Measurements from ENCODE around the gene IL9. TPM values are rescaled to one million over a fixed set of nuclear protein-coding genes. Genes with fewer than 3 reads are reported as not detected.

IL9 gene
- total and polyA plus RNA-seq, 10 of the 15 experiments (the other 5 are each of a cell fraction or from before 2014, with no cell fraction given), result not detected

- Histone ChIP-seq H3K36me3 (ENCODE audit: control insufficient read depth in 2 of 2, insufficient read depth in 2 of 2, low read length in 1 of 2) (no peaks in the 10 kb centered on the region), H3K9me3 (replicated peaks; ENCODE audit: control insufficient read depth, insufficient read depth, low read length) (no peaks in the 10 kb centered on the region), H3K27me3 (replicated peaks in 1 of 2; ENCODE audit: control insufficient read depth in 2 of 2, insufficient read depth in 2 of 2, low read length in 1 of 2) (peaks cover 0 to 1% of the 10 kb centered on the region in 2 experiments; a peak in 2 of 4 replicates), H3K27ac (ENCODE audit: control insufficient read depth, insufficient read depth) (no peak overlapping the region), H3K79me2 (ENCODE audit: control insufficient read depth, insufficient read depth, low read length) (no peaks in the 10 kb centered on the region), H3K4me3 (no peak overlapping the region), H3K9ac (ENCODE audit: control insufficient read depth, insufficient read depth, low read length) (no peak overlapping the region), H3K4me1 (ENCODE audit: control insufficient read depth, insufficient read depth, low read length) (no peaks in the 10 kb centered on the region), H4K20me1 (ENCODE audit: control insufficient read depth, insufficient read depth) (no peaks in the 10 kb centered on the region), H2AFZ (ENCODE audit: control insufficient read depth, low read depth, low read length) (no peak overlapping the region), H3K4me2 (ENCODE audit: control insufficient read depth, insufficient read depth) (no peak overlapping the region)
- RAD21 ChIA-PET (ENCODE audit: unreplicated experiment), result no interaction called here
- SMC1A ChIA-PET (ENCODE audit: uncharacterized antibody, unreplicated experiment), result no interaction called here
- no TSS peak for BruUV-seq (replicated peaks)
- DNase-seq (ENCODE audit: low read depth, low spot score) (no peak), FAIRE-seq (no peak), ATAC-seq (no peak)
- CTCF ChIA-PET, result no interaction called here
- intact Hi-C loops (cut with micrococcal nuclease; ENCODE audit: unreplicated experiment) (no loop called here), in situ Hi-C loops (cut with MboI) (no loop called here)
- POLR2A ChIA-PET, result no interaction called here
- TF ChIP-seq SMARCA5 (IDR thresholded peaks at IDR 0.05) (no peak), SIX5 (IDR thresholded peaks at IDR 0.05; ENCODE audit: low read depth, low read length, severe bottlenecking) (no peak), BHLHE40 (IDR thresholded peaks at IDR 0.05; ENCODE audit: borderline replicate concordance in 1 of 2, low read depth in 2 of 2, low read length in 1 of 2) (no peak)
Measured at GRCh38 chr5:135846311-135846710, 49.3 kb downstream of the IL9 start.

GRCh38 chr5:135843571-135844337 is 51.9 kb downstream of the IL9 start:
- Histone ChIP-seq H3K27ac (ENCODE audit: control insufficient read depth, insufficient read depth) (no peak overlapping the region), H3K4me3 (no peak overlapping the region), H3K79me2 (ENCODE audit: control insufficient read depth, insufficient read depth, low read length) (no peaks in the 10 kb centered on the region), H3K9ac (ENCODE audit: control insufficient read depth, insufficient read depth, low read length) (no peak overlapping the region), H3K36me3 (ENCODE audit: control insufficient read depth in 2 of 2, insufficient read depth in 2 of 2, low read length in 1 of 2) (no peaks in the 10 kb centered on the region), H3K27me3 (replicated peaks in 1 of 2; ENCODE audit: control insufficient read depth in 2 of 2, insufficient read depth in 2 of 2, low read length in 1 of 2) (no peaks in the 10 kb centered on the region; a peak in 1 of 4 replicates), H4K20me1 (ENCODE audit: control insufficient read depth, insufficient read depth) (no peaks in the 10 kb centered on the region), H3K4me1 (ENCODE audit: control insufficient read depth, insufficient read depth, low read length) (no peaks in the 10 kb centered on the region), H2AFZ (ENCODE audit: control insufficient read depth, low read depth, low read length) (no peak overlapping the region), H3K4me2 (ENCODE audit: control insufficient read depth, insufficient read depth) (no peak overlapping the region), H3K9me3 (replicated peaks; ENCODE audit: control insufficient read depth, insufficient read depth, low read length) (no peaks in the 10 kb centered on the region)
- ChIA-PET RAD21 (ENCODE audit: unreplicated experiment) (no interaction called here), SMC1A (ENCODE audit: uncharacterized antibody, unreplicated experiment) (no interaction called here), CTCF (interaction anchor here (2.0 kb wide), 1 partner anchor 13 kb away, joined by 5 read pairs; no protein-coding TSS in a partner anchor), POLR2A (no interaction called here)
- intact Hi-C loops (cut with micrococcal nuclease; ENCODE audit: unreplicated experiment) (no loop called here), in situ Hi-C loops (cut with MboI) (no loop called here)
- no peak for ATAC-seq
- no peak for FAIRE-seq
- BruUV-seq (replicated peaks), result no TSS peak
- WGBS (ENCODE audit: insufficient coverage, insufficient replicate concordance, low lambda C conversion rate, missing lambda C conversion rate), result 17% methylated on average over 6 of the region's 6 CpGs
- DNase-seq (ENCODE audit: low read depth, low spot score), result no peak
- TF ChIP-seq PAX5 (IDR thresholded peaks at IDR 0.05; ENCODE audit: borderline replicate concordance, low read depth, low read length), result no peak
- no peak for TF ChIP-seq BCLAF1 (IDR thresholded peaks at IDR 0.05)
- TF ChIP-seq, protein P1, sequence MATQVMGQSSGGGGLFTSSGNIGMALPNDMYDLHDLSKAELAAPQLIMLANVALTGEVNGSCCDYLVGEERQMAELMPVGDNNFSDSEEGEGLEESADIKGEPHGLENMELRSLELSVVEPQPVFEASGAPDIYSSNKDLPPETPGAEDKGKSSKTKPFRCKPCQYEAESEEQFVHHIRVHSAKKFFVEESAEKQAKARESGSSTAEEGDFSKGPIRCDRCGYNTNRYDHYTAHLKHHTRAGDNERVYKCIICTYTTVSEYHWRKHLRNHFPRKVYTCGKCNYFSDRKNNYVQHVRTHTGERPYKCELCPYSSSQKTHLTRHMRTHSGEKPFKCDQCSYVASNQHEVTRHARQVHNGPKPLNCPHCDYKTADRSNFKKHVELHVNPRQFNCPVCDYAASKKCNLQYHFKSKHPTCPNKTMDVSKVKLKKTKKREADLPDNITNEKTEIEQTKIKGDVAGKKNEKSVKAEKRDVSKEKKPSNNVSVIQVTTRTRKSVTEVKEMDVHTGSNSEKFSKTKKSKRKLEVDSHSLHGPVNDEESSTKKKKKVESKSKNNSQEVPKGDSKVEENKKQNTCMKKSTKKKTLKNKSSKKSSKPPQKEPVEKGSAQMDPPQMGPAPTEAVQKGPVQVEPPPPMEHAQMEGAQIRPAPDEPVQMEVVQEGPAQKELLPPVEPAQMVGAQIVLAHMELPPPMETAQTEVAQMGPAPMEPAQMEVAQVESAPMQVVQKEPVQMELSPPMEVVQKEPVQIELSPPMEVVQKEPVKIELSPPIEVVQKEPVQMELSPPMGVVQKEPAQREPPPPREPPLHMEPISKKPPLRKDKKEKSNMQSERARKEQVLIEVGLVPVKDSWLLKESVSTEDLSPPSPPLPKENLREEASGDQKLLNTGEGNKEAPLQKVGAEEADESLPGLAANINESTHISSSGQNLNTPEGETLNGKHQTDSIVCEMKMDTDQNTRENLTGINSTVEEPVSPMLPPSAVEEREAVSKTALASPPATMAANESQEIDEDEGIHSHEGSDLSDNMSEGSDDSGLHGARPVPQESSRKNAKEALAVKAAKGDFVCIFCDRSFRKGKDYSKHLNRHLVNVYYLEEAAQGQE (IDR thresholded peaks at IDR 0.05; ENCODE audit: low read depth, low read length), result no peak
- TF ChIP-seq KLF5 (IDR thresholded peaks at IDR 0.05; ENCODE audit: partially characterized antibody), result no peak
- no peak for TF ChIP-seq GABPA (IDR thresholded peaks at IDR 0.05; ENCODE audit: low read depth)
- TF ChIP-seq TCF7 (IDR thresholded peaks at IDR 0.05; ENCODE audit: borderline replicate concordance), result no peak
- TF ChIP-seq POLR2A (IDR thresholded peaks at IDR 0.05; ENCODE audit: low read depth, low read length), result no peak
